ENCODE data around the gene NDUFS6. TPM values are rescaled to one million over a fixed set of nuclear protein-coding genes. Genes with fewer than 3 reads are reported as not detected.
"Not testable (repeated sequence)": the region's sequence is repeated elsewhere in the genome, so short reads cannot be mapped to it uniquely, and the experiment has no call there.

NDUFS6 gene
- total and polyA plus RNA-seq, 5 experiments from 2014 or later = 12.6 to 75.8 (median 69.3) TPM

- Mint-ChIP-seq H3K27me3 (peaks cover 0 to 2% (median 0%) of the 10 kb centered on the region in 5 donors), H3K4me3 (peak overlapping the region in 3 of 10 donors; percentile 9 to 29 (median 10)), H3K4me1 (peaks cover 14 to 82% (median 68%) of the 10 kb centered on the region in 4 donors), H3K36me3 (no peaks in the 10 kb centered on the region), H3K9me3 (no peaks in the 10 kb centered on the region), H3K27ac (peak overlapping the region in 5 of 10 donors; percentile 2 to 89 (median 66))
- DNase-seq (peak in 1 of 10 donors; percentile 60), ATAC-seq (no peak)
- POLR2A ChIA-PET = interaction anchor here (4.7 kb wide), 1 partner anchor 12 kb away, joined by 29 read pairs; the partner anchor contains the start of genes MRPL36 and NDUFS6
Observed at GRCh38 chr5:1787472-1788047, 13.6 kb upstream of the NDUFS6 start.

- Mint-ChIP-seq H3K4me1 (peaks cover 15 to 82% (median 68%) of the 10 kb centered on the region in 4 donors), H3K36me3 (no peaks in the 10 kb centered on the region)
Observed at GRCh38 chr5:1788200-1788599, 13.0 kb upstream of the NDUFS6 start.

GRCh38 chr5:1788828-1789227 lies 12.4 kb upstream of the NDUFS6 start:
- DNase-seq = peak in 1 of 10 donors; percentile 40
- Mint-ChIP-seq H3K4me3 (no peak overlapping the region), H3K9me3 (peaks cover 0 to 2% (median 0%) of the 10 kb centered on the region in 9 donors), H3K27me3 (peaks cover 0 to 2% (median 0%) of the 10 kb centered on the region in 5 donors), H3K36me3 (no peaks in the 10 kb centered on the region), H3K27ac (peak overlapping the region in 3 of 10 donors; percentile 20 to 65 (median 37)), H3K4me1 (peaks cover 16 to 84% (median 71%) of the 10 kb centered on the region in 4 donors)
- ATAC-seq = no peak
- POLR2A ChIA-PET = interaction anchor here (4.7 kb wide), 1 partner anchor 11 kb away, joined by 29 read pairs; the partner anchor contains the start of genes MRPL36 and NDUFS6

More at GRCh38 chr5:1788200-1788599, 13.0 kb upstream of the NDUFS6 start:
- POLR2A ChIA-PET = interaction anchor here (4.7 kb wide), 1 partner anchor 11 kb away, joined by 29 read pairs; the partner anchor contains the start of genes MRPL36 and NDUFS6
- Mint-ChIP-seq H3K27ac (peak overlapping the region in 2 of 10 donors; percentile 66 to 89), H3K27me3 (peaks cover 0 to 2% (median 0%) of the 10 kb centered on the region in 5 donors), H3K9me3 (peaks cover 0 to 2% (median 0%) of the 10 kb centered on the region in 9 donors), H3K4me3 (peak overlapping the region in 1 of 10 donors; percentile 29)
- peak in 1 of 10 donors; percentile 28 for DNase-seq
- ATAC-seq = no peak

- not testable (repeated sequence) for H3K36me3 Mint-ChIP-seq, H3K27me3 Mint-ChIP-seq, H3K9me3 Mint-ChIP-seq, ATAC-seq
- Mint-ChIP-seq H3K4me1 (peaks cover 14 to 83% (median 72%) of the 10 kb centered on the region in 4 donors), H3K27ac (peak overlapping the region in 5 of 10 donors; percentile 22 to 98 (median 66)), H3K4me3 (peak overlapping the region in 3 of 10 donors; percentile 11 to 36 (median 16))
- POLR2A ChIA-PET = interaction anchor here (4.4 kb wide), 1 partner anchor 11 kb away, joined by 40 read pairs; the partner anchor contains the start of genes MRPL36 and NDUFS6
- peak in 1 of 10 donors; percentile 16 for DNase-seq
Observed at GRCh38 chr5:1789438-1789833, 11.8 kb upstream of the NDUFS6 start.

- DNase-seq = peak in 1 of 10 donors; percentile 49
- peaks cover 12 to 82% (median 69%) of the 10 kb centered on the region in 4 donors for H3K4me1 Mint-ChIP-seq
- POLR2A ChIA-PET = interaction anchor here (4.4 kb wide), 1 partner anchor 10 kb away, joined by 40 read pairs; the partner anchor contains the start of genes MRPL36 and NDUFS6
- H3K36me3 Mint-ChIP-seq = no peaks in the 10 kb centered on the region
- peak overlapping the region in 4 of 10 donors; percentile 11 to 53 (median 26) for H3K4me3 Mint-ChIP-seq
- H3K27ac Mint-ChIP-seq = peak overlapping the region; percentile 22 to 98 (median 80)
- H3K9me3 Mint-ChIP-seq = peaks cover 0 to 2% (median 0%) of the 10 kb centered on the region in 9 donors
- ATAC-seq = no peak
- H3K27me3 Mint-ChIP-seq = no peaks in the 10 kb centered on the region
Observed at GRCh38 chr5:1789834-1790471, 11.3 kb upstream of the NDUFS6 start.

- Mint-ChIP-seq H3K36me3 (no peaks in the 10 kb centered on the region), H3K4me3 (peak overlapping the region in 4 of 10 donors; percentile 14 to 77 (median 30)), H3K27ac (peak overlapping the region; percentile 66 to 98 (median 86)), H3K4me1 (peaks cover 12 to 82% (median 64%) of the 10 kb centered on the region in 4 donors), H3K9me3 (peaks cover 0 to 2% (median 0%) of the 10 kb centered on the region in 9 donors), H3K27me3 (no peaks in the 10 kb centered on the region)
- POLR2A ChIA-PET = interaction anchor here (4.4 kb wide), 1 partner anchor 9 kb away, joined by 40 read pairs; the partner anchor contains the start of genes MRPL36 and NDUFS6
- DNase-seq = peak in 1 of 10 donors; percentile 53
- no peak for ATAC-seq
Observed at GRCh38 chr5:1791176-1791575, 10.0 kb upstream of the NDUFS6 start.

GRCh38 chr5:1792842-1793266 lies 8.4 kb upstream of the NDUFS6 start:
- ATAC-seq = peak; percentile 97
- H3K4me3 Mint-ChIP-seq = peak overlapping the region; percentile 65 to 86 (median 81)
- peaks cover 0 to 4% (median under 1%) of the 10 kb centered on the region in 3 donors for H3K36me3 Mint-ChIP-seq
- peak overlapping the region; percentile 91 to 98 (median 95) for H3K27ac Mint-ChIP-seq
- H3K27me3 Mint-ChIP-seq = no peaks in the 10 kb centered on the region
- H3K4me1 Mint-ChIP-seq = peaks cover 16 to 90% (median 75%) of the 10 kb centered on the region in 4 donors
- peaks cover 0 to 2% (median 0%) of the 10 kb centered on the region in 9 donors for H3K9me3 Mint-ChIP-seq
- DNase-seq = peak; percentile 28 to 90 (median 72)
- POLR2A ChIA-PET = interaction anchor here (0.9 to 4.4 kb wide), 6 partner anchors 7 to 29 kb away, joined by 3 to 40 read pairs (median 6); partner anchors contain the start of genes MRPL36 and NDUFS6

- Mint-ChIP-seq H3K4me1 (peaks cover 15 to 92% (median 77%) of the 10 kb centered on the region in 4 donors), H3K27me3 (no peaks in the 10 kb centered on the region), H3K36me3 (peaks cover 0 to 6% (median 3%) of the 10 kb centered on the region in 3 donors), H3K27ac (peak overlapping the region; percentile 91 to 98 (median 95)), H3K4me3 (peak overlapping the region; percentile 65 to 86 (median 81)), H3K9me3 (peaks cover 0 to 2% (median 0%) of the 10 kb centered on the region in 9 donors)
- DNase-seq (peak in 1 of 10 donors; percentile 50), ATAC-seq (peak in 1 of 2 donors; percentile 3)
- POLR2A ChIA-PET = interaction anchor here (1.0 to 4.4 kb wide), 5 partner anchors 7 to 22 kb away, joined by 3 to 40 read pairs (median 6); partner anchors contain the start of genes MRPL36 and NDUFS6
Observed at GRCh38 chr5:1793301-1793740, 7.9 kb upstream of the NDUFS6 start.

- H3K9me3 Mint-ChIP-seq = peaks cover 0 to 2% (median 0%) of the 10 kb centered on the region in 9 donors
- no peaks in the 10 kb centered on the region for H3K27me3 Mint-ChIP-seq
- H3K4me3 Mint-ChIP-seq = peak overlapping the region in 8 of 10 donors; percentile 50 to 85 (median 80)
- POLR2A ChIA-PET = no interaction called here
- peak overlapping the region; percentile 91 to 98 (median 95) for H3K27ac Mint-ChIP-seq
- ATAC-seq (no peak), DNase-seq (peak in 1 of 10 donors; percentile 57)
- peaks cover 19 to 92% (median 79%) of the 10 kb centered on the region in 4 donors for H3K4me1 Mint-ChIP-seq
- peaks cover 0 to 9% (median 3%) of the 10 kb centered on the region in 3 donors for H3K36me3 Mint-ChIP-seq
Observed at GRCh38 chr5:1793966-1794900, 7.0 kb upstream of the NDUFS6 start.

- H3K9me3 Mint-ChIP-seq = peaks cover 0 to 2% (median 0%) of the 10 kb centered on the region in 9 donors
- POLR2A ChIA-PET = no interaction called here
- H3K36me3 Mint-ChIP-seq = peaks cover 0 to 9% (median 3%) of the 10 kb centered on the region in 3 donors
- no peak for ATAC-seq
- H3K27me3 Mint-ChIP-seq = no peaks in the 10 kb centered on the region
- H3K27ac Mint-ChIP-seq = peak overlapping the region in 9 of 10 donors; percentile 33 to 98 (median 81)
- H3K4me3 Mint-ChIP-seq = peak overlapping the region in 3 of 10 donors; percentile 1 to 32 (median 22)
- H3K4me1 Mint-ChIP-seq = peaks cover 20 to 85% (median 75%) of the 10 kb centered on the region in 4 donors
- peak in 1 of 10 donors; percentile 2 for DNase-seq
Observed at GRCh38 chr5:1794901-1795290, 6.3 kb upstream of the NDUFS6 start.

GRCh38 chr5:1795506-1795905 lies 5.7 kb upstream of the NDUFS6 start:
- Mint-ChIP-seq H3K36me3 (peaks cover 0 to 9% (median 3%) of the 10 kb centered on the region in 3 donors), H3K27ac (peak overlapping the region in 7 of 10 donors; percentile 43 to 98 (median 77)), H3K27me3 (no peaks in the 10 kb centered on the region), H3K9me3 (peaks cover 0 to 2% (median 0%) of the 10 kb centered on the region in 9 donors), H3K4me1 (peaks cover 22 to 81% (median 71%) of the 10 kb centered on the region in 4 donors), H3K4me3 (peak overlapping the region in 2 of 10 donors; percentile 1 to 3)
- ATAC-seq (no peak), DNase-seq (peak in 1 of 10 donors; percentile 7)
- POLR2A ChIA-PET = no interaction called here
